Mononuclear cell (primary cell): ENCODE results near the gene ANKRD27. TPM values are rescaled to one million over a fixed set of nuclear protein-coding genes. Genes with fewer than 3 reads are reported as not detected.

Experiments
- H3K27me3 ChIP-seq: 2 replicates; pipeline ENCODE4 v1.6.0; 2011; ENCODE audit warnings: low read length, control low read depth; ENCODE audit not compliant: insufficient read depth
- H3K4me1 ChIP-seq: 2 replicates; pipeline ENCODE4 v1.5.1; 2011; ENCODE audit warnings: mild to moderate bottlenecking, low read length, control low read depth; ENCODE audit not compliant: insufficient read depth
- H3K4me3 ChIP-seq: 2 replicates; pipeline ENCODE4 v1.5.1; 2011; ENCODE audit warnings: mild to moderate bottlenecking, low read length, moderate library complexity
- H3K9me3 ChIP-seq: 2 replicates; pipeline ENCODE4 v1.5.1; 2011; ENCODE audit warnings: low read depth, mild to moderate bottlenecking, control low read depth, low read length
- total RNA-seq: library from RNA; depleted of rRNA; stranded (reverse); fragments of >200 nt; gene quantifications from one replicate; pipeline ENCODE4 v1.2.3, GENCODE V29; 2012

Gene ANKRD27
- total RNA-seq, 1 donor: 22.5 TPM

- H3K9me3 ChIP-seq: no peaks in the 10 kb centered on the region
- no peaks in the 10 kb centered on the region for H3K27me3 ChIP-seq
- no peak overlapping the region for H3K4me3 ChIP-seq
- peaks cover 4% of the 10 kb centered on the region for H3K4me1 ChIP-seq
Measured at GRCh38 chr19:32650671-32651070, 24.3 kb downstream of the ANKRD27 start.

GRCh38 chr19:32649751-32650150, 25.2 kb downstream of the ANKRD27 start:
- Histone ChIP-seq H3K4me1 (peaks cover 4% of the 10 kb centered on the region), H3K27me3 (no peaks in the 10 kb centered on the region)

GRCh38 chr19:32647361-32647760, 27.6 kb downstream of the ANKRD27 start:
- H3K4me3 ChIP-seq: no peak overlapping the region
- H3K9me3 ChIP-seq: no peaks in the 10 kb centered on the region
- no peaks in the 10 kb centered on the region for H3K27me3 ChIP-seq
- peaks cover 10% of the 10 kb centered on the region for H3K4me1 ChIP-seq

More at GRCh38 chr19:32649751-32650150, 25.2 kb downstream of the ANKRD27 start:
- Histone ChIP-seq H3K4me3 (no peak overlapping the region), H3K9me3 (no peaks in the 10 kb centered on the region)

- Histone ChIP-seq H3K4me3 (no peak overlapping the region), H3K27me3 (no peaks in the 10 kb centered on the region), H3K4me1 (peaks cover 11% of the 10 kb centered on the region), H3K9me3 (no peaks in the 10 kb centered on the region)
Measured at GRCh38 chr19:32646556-32646955, 28.4 kb downstream of the ANKRD27 start.

GRCh38 chr19:32642771-32643170, 32.2 kb downstream of the ANKRD27 start:
- peaks cover 11% of the 10 kb centered on the region for H3K4me1 ChIP-seq
- H3K27me3 ChIP-seq: no peaks in the 10 kb centered on the region
- no peaks in the 10 kb centered on the region for H3K9me3 ChIP-seq
- no peak overlapping the region for H3K4me3 ChIP-seq

GRCh38 chr19:32638625-32639024, 36.4 kb downstream of the ANKRD27 start:
- no peak overlapping the region for H3K4me3 ChIP-seq
- H3K27me3 ChIP-seq: no peaks in the 10 kb centered on the region
- peaks cover 11% of the 10 kb centered on the region for H3K4me1 ChIP-seq
- no peaks in the 10 kb centered on the region for H3K9me3 ChIP-seq

GRCh38 chr19:32637480-32637879, 37.5 kb downstream of the ANKRD27 start:
- no peak overlapping the region for H3K4me3 ChIP-seq
- H3K27me3 ChIP-seq: no peaks in the 10 kb centered on the region
- H3K9me3 ChIP-seq: no peaks in the 10 kb centered on the region
- peaks cover 6% of the 10 kb centered on the region for H3K4me1 ChIP-seq

- Histone ChIP-seq H3K4me1 (no peaks in the 10 kb centered on the region), H3K27me3 (no peaks in the 10 kb centered on the region), H3K9me3 (no peaks in the 10 kb centered on the region), H3K4me3 (no peak overlapping the region)
Measured at GRCh38 chr19:32631381-32631780, 43.6 kb downstream of the ANKRD27 start.

- Histone ChIP-seq H3K4me3 (no peak overlapping the region), H3K9me3 (no peaks in the 10 kb centered on the region)
Measured at GRCh38 chr19:32630338-32630737, 44.6 kb downstream of the ANKRD27 start.

GRCh38 chr19:32627714-32628270, 47.2 kb downstream of the ANKRD27 start:
- H3K4me3 ChIP-seq: no peak overlapping the region
- no peaks in the 10 kb centered on the region for H3K9me3 ChIP-seq
- no peaks in the 10 kb centered on the region for H3K27me3 ChIP-seq
- H3K4me1 ChIP-seq: no peaks in the 10 kb centered on the region

More at GRCh38 chr19:32630338-32630737, 44.6 kb downstream of the ANKRD27 start:
- no peaks in the 10 kb centered on the region for H3K4me1 ChIP-seq
- H3K27me3 ChIP-seq: no peaks in the 10 kb centered on the region

- H3K27me3 ChIP-seq: no peaks in the 10 kb centered on the region
- H3K4me3 ChIP-seq: no peak overlapping the region
- H3K9me3 ChIP-seq: no peaks in the 10 kb centered on the region
- no peaks in the 10 kb centered on the region for H3K4me1 ChIP-seq
Measured at GRCh38 chr19:32626969-32627368, 48.0 kb downstream of the ANKRD27 start.

- Histone ChIP-seq H3K4me1 (no peaks in the 10 kb centered on the region), H3K27me3 (no peaks in the 10 kb centered on the region), H3K4me3 (no peak overlapping the region), H3K9me3 (no peaks in the 10 kb centered on the region)
Measured at GRCh38 chr19:32624410-32624809, 50.6 kb downstream of the ANKRD27 start.

GRCh38 chr19:32622002-32622401, 53.0 kb downstream of the ANKRD27 start:
- Histone ChIP-seq H3K4me1 (no peaks in the 10 kb centered on the region), H3K27me3 (no peaks in the 10 kb centered on the region), H3K9me3 (no peaks in the 10 kb centered on the region), H3K4me3 (no peak overlapping the region)

- Histone ChIP-seq H3K4me1 (no peaks in the 10 kb centered on the region), H3K4me3 (no peak overlapping the region), H3K9me3 (no peaks in the 10 kb centered on the region), H3K27me3 (no peaks in the 10 kb centered on the region)
Measured at GRCh38 chr19:32619051-32619685, 55.8 kb downstream of the ANKRD27 start.

GRCh38 chr19:32615569-32615968, 59.4 kb downstream of the ANKRD27 start:
- no peak overlapping the region for H3K4me3 ChIP-seq
- no peaks in the 10 kb centered on the region for H3K9me3 ChIP-seq
- no peaks in the 10 kb centered on the region for H3K27me3 ChIP-seq
- H3K4me1 ChIP-seq: no peaks in the 10 kb centered on the region

- H3K4me1 ChIP-seq: no peaks in the 10 kb centered on the region
- no peak overlapping the region for H3K4me3 ChIP-seq
Measured at GRCh38 chr19:32614916-32615315, 60.1 kb downstream of the ANKRD27 start.

More at GRCh38 chr19:32614916-32615315, 60.1 kb downstream of the ANKRD27 start:
- Histone ChIP-seq H3K27me3 (no peaks in the 10 kb centered on the region), H3K9me3 (no peaks in the 10 kb centered on the region)
